Measurements from ENCODE around the gene CLASP1.

- TF ChIP-seq CTCF (IDR thresholded peaks at IDR 0.05; ENCODE audit: low read depth, low read length): no peak
- no peak for TF ChIP-seq EZH2phosphoT487 (IDR thresholded peaks at IDR 0.05; ENCODE audit: low read depth)
Observed at GRCh38 chr2:121367246-121367900, 281.9 kb downstream of the CLASP1 start.
